ENCODE results near the gene MYB.

- no peak for TF ChIP-seq CTCF (conservative IDR thresholded peaks at IDR 0.05)
- TF ChIP-seq ZFX (IDR thresholded peaks at IDR 0.05) = no peak
These were observed 23.8 kb downstream of the MYB start for GRCh38 chr6:135204951-135205350.
